Stimulated activated CD8-positive, alpha-beta memory T cell treated with anti-CD3 and anti-CD28 coated beads, Interleukin-4, amount 100 ng/mL, for 24 hours (primary cell): Measurements from ENCODE around the gene ERP44.
"Not testable (repeated sequence)": the region's sequence is repeated elsewhere in the genome, so short reads cannot be mapped to it uniquely, and the experiment has no call there.

Experiments used
- DNase-seq: peaks from one replicate; pipeline ENCODE4 v3.0.0-alpha.2; 2020; ENCODE audit warnings: low read depth

Gene ERP44

GRCh38 chr9:100067990-100068389, 30.8 kb downstream of the ERP44 start:
- not testable (repeated sequence) for DNase-seq

GRCh38 chr9:100066539-100066938, 32.3 kb downstream of the ERP44 start:
- DNase-seq, result no peak

- no peak for DNase-seq
These were observed 33.8 kb downstream of the ERP44 start for GRCh38 chr9:100064872-100065581.

GRCh38 chr9:100063185-100063584, 35.6 kb downstream of the ERP44 start:
- DNase-seq, result no peak

GRCh38 chr9:100062683-100063082, 36.1 kb downstream of the ERP44 start:
- DNase-seq, result not testable (repeated sequence)

- no peak for DNase-seq
These were observed 39.9 kb downstream of the ERP44 start for GRCh38 chr9:100058699-100059579.

DNA sequence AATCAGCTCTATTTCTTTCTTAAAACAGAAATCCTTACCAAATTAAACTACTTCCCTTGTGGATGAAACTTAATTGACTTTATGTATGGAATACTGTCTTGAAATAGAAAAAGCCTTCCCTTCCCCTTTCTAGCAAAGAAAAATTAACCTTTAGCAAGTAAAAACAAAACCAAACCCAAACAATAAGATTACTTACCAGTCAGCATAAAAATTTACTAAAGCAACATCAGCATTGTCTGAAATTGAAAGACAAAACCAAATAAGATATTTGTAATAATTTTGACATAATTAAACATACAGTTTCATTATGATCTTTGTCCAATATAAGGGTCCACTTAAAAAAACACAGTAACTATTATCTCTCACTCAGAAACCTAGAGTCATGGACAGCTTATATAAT, 41.2 kb downstream of the ERP44 start:
- DNase-seq, result no peak

- DNase-seq, result no peak
These were observed 42.2 kb downstream of the ERP44 start for GRCh38 chr9:100056561-100056960.

DNA sequence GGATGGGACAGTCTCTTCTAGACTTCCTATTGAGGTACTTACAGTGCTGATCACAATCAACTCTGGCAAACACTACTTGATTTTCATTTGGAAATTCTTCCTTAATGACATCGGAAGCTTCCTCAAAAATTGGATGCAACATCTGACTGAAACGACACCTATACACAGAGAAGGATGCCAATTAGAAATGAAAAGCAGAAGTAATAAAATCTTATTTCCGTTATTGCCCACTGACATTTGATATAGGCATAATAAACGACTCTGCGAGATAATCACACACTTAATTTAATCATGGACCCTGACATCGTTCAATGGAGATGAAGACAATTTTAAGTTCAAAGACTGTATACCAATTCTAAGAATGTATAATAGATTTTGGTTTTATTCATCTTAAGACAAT, 46.4 kb downstream of the ERP44 start:
- no peak for DNase-seq

DNA sequence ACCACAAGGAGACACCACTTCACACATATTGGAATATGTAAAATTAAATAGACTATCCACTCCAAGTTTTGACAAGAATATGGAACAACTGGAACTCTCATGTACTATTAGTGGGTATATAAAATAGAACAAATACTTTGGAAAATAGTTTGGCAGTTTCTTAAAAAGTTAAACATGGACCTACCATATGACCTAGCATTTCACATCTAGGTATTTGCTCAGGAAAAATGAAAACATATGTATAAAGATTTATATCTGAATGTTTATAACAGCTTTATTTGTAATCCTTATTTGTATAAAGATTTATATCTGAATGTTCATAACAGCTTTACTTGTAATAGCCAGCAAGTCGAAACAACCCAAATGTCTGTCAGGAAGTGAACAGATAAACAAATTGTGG, 49.2 kb downstream of the ERP44 start:
- DNase-seq, result no peak

GRCh38 chr9:100038472-100038871, 60.3 kb downstream of the ERP44 start:
- no peak for DNase-seq

DNA sequence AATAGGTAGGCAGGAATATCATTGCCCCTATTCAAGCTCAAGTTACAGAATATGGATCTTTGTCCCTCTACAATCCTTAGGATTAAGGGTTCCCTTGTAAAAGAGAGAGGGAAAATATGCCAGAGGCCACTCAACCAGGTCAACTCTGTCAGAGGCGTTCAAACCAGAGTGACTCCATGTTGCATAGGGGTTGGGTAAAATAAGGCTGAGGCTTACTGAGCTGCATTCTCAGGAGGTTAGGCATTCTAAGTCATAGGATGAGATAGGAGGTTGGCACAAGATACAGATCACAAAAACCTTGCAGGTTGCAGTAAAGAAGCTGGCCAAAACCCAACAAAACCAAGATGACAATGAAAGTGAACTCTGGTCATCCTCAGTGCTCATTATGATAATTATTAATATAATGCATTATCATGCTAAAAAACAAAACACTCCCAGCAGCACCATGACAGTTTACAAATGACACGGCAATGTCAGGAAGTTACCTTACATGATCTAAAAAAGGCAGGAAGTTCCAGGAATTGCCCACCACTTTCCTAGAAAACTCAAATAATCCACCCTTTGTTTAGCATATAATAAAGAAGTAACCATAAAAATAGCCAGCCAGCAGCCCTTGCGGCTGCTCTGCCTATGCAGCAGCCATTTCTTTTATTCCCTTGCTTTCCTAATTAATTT, 64.8 kb downstream of the ERP44 start:
- DNase-seq, result no peak

GRCh38 chr9:100030548-100030947, 68.3 kb downstream of the ERP44 start:
- no peak for DNase-seq

GRCh38 chr9:100029251-100029650, 69.5 kb downstream of the ERP44 start:
- no peak for DNase-seq

- peak; percentile 62 for DNase-seq
These were observed 70.5 kb downstream of the ERP44 start for GRCh38 chr9:100028201-100028784.

- DNase-seq, result no peak
These were observed 71.3 kb downstream of the ERP44 start for GRCh38 chr9:100027543-100027942.

DNA sequence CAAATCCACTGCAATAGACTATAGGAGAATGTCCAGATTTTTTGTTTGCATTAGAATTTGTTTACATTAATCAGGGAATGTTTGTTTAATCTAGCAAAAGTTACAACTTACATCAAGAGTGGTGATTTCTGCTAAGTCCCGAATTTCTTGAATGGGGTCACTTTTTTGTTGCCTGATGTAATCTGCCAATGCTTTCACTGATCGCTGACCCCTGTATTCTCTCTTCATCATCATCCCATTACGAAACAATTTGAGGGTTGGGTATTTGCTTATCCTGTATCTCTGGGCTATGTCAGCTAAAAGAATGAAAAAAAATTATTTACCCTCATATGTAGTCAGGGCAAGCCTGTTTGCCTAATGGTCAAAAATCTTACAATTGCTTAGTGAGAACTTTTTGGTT, 76.9 kb downstream of the ERP44 start:
- DNase-seq, result no peak

DNA sequence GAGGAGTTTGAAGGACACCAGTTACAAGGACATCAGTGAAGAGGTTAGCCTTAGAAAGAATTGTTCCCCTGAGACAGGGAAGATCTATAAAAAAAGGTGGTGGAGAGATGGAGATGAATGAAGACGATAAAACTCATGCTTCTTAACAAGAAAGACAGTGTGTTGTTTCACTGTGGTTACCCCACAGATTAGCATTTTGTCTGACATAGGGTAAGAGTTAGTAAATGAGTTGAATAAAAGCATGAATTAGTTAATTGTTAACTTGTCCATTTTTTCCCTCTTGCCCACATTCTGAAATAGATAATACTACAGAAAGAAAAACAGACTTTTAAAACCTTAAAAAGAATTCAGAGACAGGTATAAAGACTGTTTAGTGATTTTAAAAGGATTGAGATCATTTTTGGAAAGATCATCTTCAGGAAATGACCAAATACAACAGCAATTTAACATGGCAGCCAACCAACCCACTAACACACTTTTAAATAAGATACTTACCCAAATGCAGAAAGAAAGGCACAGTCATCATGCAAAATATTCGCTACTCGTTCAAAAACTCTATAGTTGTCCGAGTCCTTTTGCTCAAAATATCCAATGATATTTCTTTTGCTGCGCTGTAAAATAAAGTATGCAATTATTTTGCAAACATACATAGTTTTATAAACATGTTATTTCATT, 78.5 kb downstream of the ERP44 start:
- no peak for DNase-seq

GRCh38 chr9:100019541-100019940, 79.3 kb downstream of the ERP44 start:
- DNase-seq, result no peak

DNA sequence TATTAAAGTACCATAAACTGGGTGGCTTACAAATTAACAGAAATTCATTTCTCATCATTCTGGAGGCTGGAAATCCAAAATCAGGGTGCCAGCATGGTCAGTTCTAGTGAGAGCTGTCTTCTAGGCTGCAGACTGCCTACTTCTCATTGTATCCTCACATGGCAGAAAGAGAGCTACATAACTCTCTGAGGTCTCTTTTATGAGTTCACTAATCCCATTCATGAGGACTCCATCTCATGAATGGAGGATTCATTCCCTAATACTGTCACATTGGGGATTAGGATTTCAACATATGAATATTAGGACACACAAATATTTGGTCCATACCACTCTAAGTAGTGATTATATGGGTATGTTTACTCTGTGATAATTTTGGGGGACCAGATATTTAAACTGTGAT, 84.0 kb downstream of the ERP44 start:
- DNase-seq, result no peak

DNA sequence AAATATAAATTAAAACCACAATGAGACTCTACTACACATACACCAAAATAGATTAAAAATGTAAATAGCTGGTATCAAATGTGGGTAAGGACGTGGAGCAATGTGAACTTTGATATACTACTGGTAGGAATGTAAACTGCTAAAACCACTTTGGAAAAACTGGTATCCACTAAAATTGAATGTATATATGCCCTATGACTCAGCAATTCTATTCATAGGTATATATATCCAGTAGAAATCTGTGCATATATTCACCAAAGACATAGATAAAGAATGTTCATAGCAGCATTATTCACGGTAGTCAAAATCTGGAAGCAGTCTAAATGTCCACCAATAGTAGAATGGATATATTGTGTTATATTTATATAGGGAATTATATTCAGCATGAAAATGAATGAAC, 85.2 kb downstream of the ERP44 start:
- no peak for DNase-seq

- no peak for DNase-seq
These were observed 86.5 kb downstream of the ERP44 start for GRCh38 chr9:100012279-100012678.
